Choroid plexus epithelial cell (primary cell): ENCODE data around the gene PSAT1.

Experiments used
- DNase-seq: peaks from one replicate; pipeline ENCODE4 v3.0.0-alpha.2; 2010; ENCODE audit warnings: low read depth
- H3K4me3 ChIP-seq: 2 replicates; pipeline ENCODE4 v1.5.1; 2011; ENCODE audit warnings: low read depth, mild to moderate bottlenecking, control low read depth, low read length, moderate library complexity
- CTCF ChIP-seq: conservative IDR thresholded peaks from 2 replicates; pipeline ENCODE4 v1.5.1; 2011; ENCODE audit warnings: low read depth, mild to moderate bottlenecking, control low read depth, inconsistent platforms, low read length, moderate library complexity

The PSAT1 gene

GRCh38 chr9:78292716-78293497, 4.0 kb upstream of the PSAT1 start:
- no peak for DNase-seq
- no peak overlapping the region for H3K4me3 ChIP-seq
- no peak for TF ChIP-seq CTCF

- no peak for TF ChIP-seq CTCF
- no peak for DNase-seq
- no peak overlapping the region for H3K4me3 ChIP-seq
Observed at GRCh38 chr9:78294290-78295176, 2.4 kb upstream of the PSAT1 start.

GRCh38 chr9:78295177-78295575, 1.7 kb upstream of the PSAT1 start:
- H3K4me3 ChIP-seq = no peak overlapping the region
- no peak for DNase-seq
- no peak for TF ChIP-seq CTCF

GRCh38 chr9:78295731-78296130, 1.2 kb upstream of the PSAT1 start:
- DNase-seq = no peak
- no peak for TF ChIP-seq CTCF
- peak overlapping the region; percentile 91 for H3K4me3 ChIP-seq

- TF ChIP-seq CTCF = no peak
- peak; percentile 48 for DNase-seq
- peak overlapping the region; percentile 91 for H3K4me3 ChIP-seq
Observed at GRCh38 chr9:78296201-78296892, 578 bp upstream of the PSAT1 start.

GRCh38 chr9:78297672-78297961, 692 bp downstream of the PSAT1 start:
- peak overlapping the region; percentile 91 for H3K4me3 ChIP-seq
- no peak for TF ChIP-seq CTCF
- peak; percentile 46 for DNase-seq
